ENCODE data around the gene INCA1. TPM values are rescaled to one million over a fixed set of nuclear protein-coding genes. Genes with fewer than 3 reads are reported as not detected.

Gene INCA1
- total RNA-seq, 2 donors from 2014 or later: 1.0 TPM; not detected in 1

- intact Hi-C loops (cut with DNase I): no loop called here
- 82 to 87% methylated on average over 6 of the region's 6 CpGs for WGBS, 2 donors
- Histone ChIP-seq H3K4me3 (no peak overlapping the region), H3K36me3 (replicated peaks in 1 of 2; ENCODE audit: insufficient read depth in 1 of 2, low read depth in 2 of 2) (peaks cover 0 to 10% of the 10 kb centered on the region in 2 donors), H3K9me3 (no peaks in the 10 kb centered on the region), H3K27me3 (no peaks in the 10 kb centered on the region), H3K4me1 (peaks cover 4% of the 10 kb centered on the region), H3K27ac (no peak overlapping the region)
- TF ChIP-seq POLR2A (IDR thresholded peaks at IDR 0.05) (no peak), CTCF (IDR thresholded peaks at IDR 0.05) (no peak)
- no peak for DNase-seq
- ATAC-seq: no peak
Observed at GRCh38 chr17:5027299-5027698, 30.0 kb upstream of the INCA1 start.

GRCh38 chr17:5024604-5025003 lies 27.3 kb upstream of the INCA1 start:
- Histone ChIP-seq H3K27me3 (no peaks in the 10 kb centered on the region), H3K4me3 (no peak overlapping the region), H3K36me3 (replicated peaks in 1 of 2; ENCODE audit: insufficient read depth in 1 of 2, low read depth in 2 of 2) (peaks cover 13 to 25% of the 10 kb centered on the region in 2 donors), H3K4me1 (no peaks in the 10 kb centered on the region), H3K27ac (no peak overlapping the region), H3K9me3 (no peaks in the 10 kb centered on the region)
- intact Hi-C loops (cut with DNase I): no loop called here
- TF ChIP-seq POLR2A (IDR thresholded peaks at IDR 0.05) (no peak), CTCF (IDR thresholded peaks at IDR 0.05) (no peak)
- no peak for ATAC-seq
- 95 to 98% methylated on average over 4 of the region's 4 CpGs for WGBS, 2 donors
- no peak for DNase-seq

GRCh38 chr17:5023588-5024147 lies 26.3 kb upstream of the INCA1 start:
- H3K9me3 ChIP-seq: no peaks in the 10 kb centered on the region
- no peak for DNase-seq
- H3K36me3 ChIP-seq (replicated peaks in 1 of 2; ENCODE audit: insufficient read depth in 1 of 2, low read depth in 2 of 2): peaks cover 13 to 25% of the 10 kb centered on the region in 2 donors
- TF ChIP-seq CTCF (IDR thresholded peaks at IDR 0.05) (no peak), POLR2A (IDR thresholded peaks at IDR 0.05) (no peak)
- 89 to 92% methylated on average over 18 to 29 of the region's 29 CpGs for WGBS, 2 donors
- H3K4me1 ChIP-seq: no peaks in the 10 kb centered on the region
- no peak overlapping the region for H3K27ac ChIP-seq
- no peaks in the 10 kb centered on the region for H3K27me3 ChIP-seq
- no peak for ATAC-seq
- intact Hi-C loops (cut with DNase I): no loop called here
- no peak overlapping the region for H3K4me3 ChIP-seq

DNA sequence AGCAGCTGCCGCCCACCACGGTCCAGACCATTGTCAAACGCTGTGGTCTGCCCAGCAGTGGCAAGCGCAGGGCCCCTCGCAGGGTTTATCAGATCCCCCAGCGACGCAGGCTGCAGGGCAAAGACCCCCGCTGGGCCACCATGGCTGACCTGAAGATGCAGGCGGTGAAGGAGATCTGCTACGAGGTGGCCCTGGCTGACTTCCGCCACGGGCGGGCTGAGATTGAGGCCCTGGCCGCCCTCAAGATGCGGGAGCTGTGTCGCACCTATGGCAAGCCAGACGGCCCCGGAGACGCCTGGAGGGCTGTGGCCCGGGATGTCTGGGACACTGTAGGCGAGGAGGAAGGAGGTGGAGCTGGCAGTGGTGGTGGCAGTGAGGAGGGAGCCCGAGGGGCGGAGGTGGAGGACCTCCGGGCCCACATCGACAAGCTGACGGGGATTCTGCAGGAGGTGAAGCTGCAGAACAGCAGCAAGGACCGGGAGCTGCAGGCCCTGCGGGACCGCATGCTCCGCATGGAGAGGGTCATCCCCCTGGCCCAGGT lies 24.9 kb upstream of the INCA1 start:
- DNase-seq (no peak), ATAC-seq (no peak)
- no peaks in the 10 kb centered on the region for H3K27me3 ChIP-seq
- H3K4me3 ChIP-seq: no peak overlapping the region
- H3K36me3 ChIP-seq (replicated peaks in 1 of 2; ENCODE audit: insufficient read depth in 1 of 2, low read depth in 2 of 2): peaks cover 13 to 25% of the 10 kb centered on the region in 2 donors
- no peaks in the 10 kb centered on the region for H3K9me3 ChIP-seq
- TF ChIP-seq POLR2A (IDR thresholded peaks at IDR 0.05) (no peak), CTCF (IDR thresholded peaks at IDR 0.05) (no peak)
- no peaks in the 10 kb centered on the region for H3K4me1 ChIP-seq
- intact Hi-C loops (cut with DNase I): no loop called here
- H3K27ac ChIP-seq: no peak overlapping the region
- WGBS, 2 donors: 92 to 95% methylated on average over 14 to 22 of the region's 30 CpGs

DNA sequence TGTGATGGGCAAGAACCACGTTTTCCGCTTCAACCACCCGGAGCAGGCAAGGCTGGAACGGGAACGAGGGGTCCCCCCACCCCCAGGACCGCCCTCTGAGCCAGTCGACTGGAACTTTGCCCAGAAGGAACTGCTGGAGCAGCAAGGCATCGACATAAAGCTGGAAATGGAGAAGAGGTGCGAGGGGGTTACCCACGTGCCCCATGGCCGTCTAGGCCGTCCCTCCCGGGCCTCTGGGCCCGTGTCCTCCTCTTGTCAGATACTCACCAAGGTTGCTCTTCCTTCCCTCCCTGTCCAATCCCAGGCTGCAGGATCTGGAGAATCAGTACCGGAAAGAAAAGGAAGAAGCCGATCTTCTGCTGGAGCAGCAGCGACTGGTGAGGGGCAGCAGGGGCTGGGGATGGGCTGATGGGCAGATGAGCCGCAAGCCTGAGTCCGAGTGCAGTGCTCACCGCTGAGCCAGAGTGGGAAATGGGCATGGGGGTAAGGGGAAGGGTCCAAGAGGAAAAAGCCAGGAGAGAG lies 23.2 kb upstream of the INCA1 start:
- intact Hi-C loops (cut with DNase I): no loop called here
- DNase-seq (no peak), ATAC-seq (no peak)
- no peak overlapping the region for H3K27ac ChIP-seq
- no peaks in the 10 kb centered on the region for H3K9me3 ChIP-seq
- H3K27me3 ChIP-seq: no peaks in the 10 kb centered on the region
- no peak for TF ChIP-seq CTCF (IDR thresholded peaks at IDR 0.05)
- peaks cover 13 to 31% of the 10 kb centered on the region in 2 donors for H3K36me3 ChIP-seq (replicated peaks in 1 of 2; ENCODE audit: insufficient read depth in 1 of 2, low read depth in 2 of 2)
- no peak overlapping the region for H3K4me3 ChIP-seq
- WGBS, 2 donors: 82 to 85% methylated on average over 20 of the region's 20 CpGs
- H3K4me1 ChIP-seq: no peaks in the 10 kb centered on the region
